ENCODE results near the gene ETV5. TPM values are rescaled to one million over a fixed set of nuclear protein-coding genes. Genes with fewer than 3 reads are reported as not detected.

Gene ETV5
- 10 to 100 TPM; 56.4 to 84.1 TPM for total RNA-seq
- 35.3 TPM for polyA plus RNA-seq (2013, experiment 1 of 2)
- 36.0 TPM for polyA plus RNA-seq (2013, experiment 2 of 2)
- long read RNA-seq, experiment 1, full-length matches to known transcripts: 5 of 22 reads
- long read RNA-seq, experiment 1, partial matches to known transcripts: 3 of 22 reads
- long read RNA-seq, experiment 1, other reads (novel, unspliced or antisense): 14 of 22 reads
- long read RNA-seq, experiment 2, full-length matches to known transcripts: 36 of 52 reads
- long read RNA-seq, experiment 2, partial matches to known transcripts: 7 of 52 reads
- long read RNA-seq, experiment 2, other reads (novel, unspliced or antisense): 9 of 52 reads
- long read RNA-seq, experiment 3, full-length matches to known transcripts: 85 of 134 reads
- long read RNA-seq, experiment 3, partial matches to known transcripts: 28 of 134 reads
- long read RNA-seq, experiment 3, other reads (novel, unspliced or antisense): 21 of 134 reads
- long read RNA-seq, experiment 4, full-length matches to known transcripts: 1 of 2 reads
- long read RNA-seq, experiment 4, partial matches to known transcripts: 0 of 2 reads
- long read RNA-seq, experiment 4, other reads (novel, unspliced or antisense): 1 of 2 reads

DNA sequence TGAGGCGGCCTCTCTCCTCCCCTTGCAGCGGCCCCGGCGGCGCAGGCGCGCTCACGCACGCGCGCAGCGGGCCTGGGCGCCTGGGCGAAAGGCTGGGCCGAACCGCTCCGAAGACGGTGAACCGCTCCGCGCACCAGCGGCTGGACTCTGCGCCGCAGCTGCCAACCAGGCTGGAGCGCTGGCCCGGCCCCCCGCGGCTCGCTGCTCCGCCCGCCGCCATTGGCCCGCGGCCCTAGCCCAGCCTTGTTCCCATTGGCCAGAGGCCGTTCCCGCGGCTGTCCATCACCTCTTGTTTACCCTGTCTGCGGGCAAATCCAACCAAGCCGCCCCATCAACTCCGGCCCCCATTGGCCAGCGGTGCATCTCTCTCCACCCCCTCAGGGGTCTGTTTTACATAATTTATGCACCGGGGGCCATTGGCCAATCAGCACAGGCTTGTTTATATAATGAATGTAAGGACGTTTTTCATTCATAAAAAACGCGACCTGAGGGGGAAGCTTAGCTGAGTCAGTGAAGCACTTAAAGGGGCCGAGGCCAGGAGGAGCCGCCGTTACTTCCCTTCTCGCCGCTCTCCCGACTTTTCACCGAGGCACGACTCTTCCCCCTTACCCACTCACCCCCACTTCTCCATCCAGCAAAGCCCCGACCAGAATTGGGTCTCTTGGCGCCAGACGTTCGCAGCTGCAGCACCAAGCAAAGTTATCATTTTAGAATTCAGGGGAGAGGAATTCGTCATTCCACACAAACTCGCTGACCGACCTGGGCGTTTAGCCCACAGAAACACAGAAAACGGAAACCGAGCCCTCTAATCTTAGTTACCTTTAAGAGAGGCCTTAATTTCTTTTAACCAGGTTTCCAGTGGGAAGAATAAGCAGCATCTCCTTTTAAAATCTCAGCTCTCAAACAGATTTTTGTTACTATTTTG is at the start of gene ETV5:
Gene ETV5 (minus strand): TSS at position 149 of the 925 bp plus-strand sequence. CDS start 3,221 bp downstream, outside the sequence.
- no peaks in the 10 kb centered on the region for H3K9me3 ChIP-seq (ENCODE audit: control insufficient read depth, low read length)
- H3K36me3 ChIP-seq (ENCODE audit: control insufficient read depth, insufficient read depth, low read length): peaks cover 3% of the 10 kb centered on the region
- H3K4me3 ChIP-seq (ENCODE audit: low read length): peak within 1 kb of the TSS; percentile 90
- H3K4me1 ChIP-seq (ENCODE audit: control insufficient read depth, insufficient read depth, low read length): peaks cover 7% of the 10 kb centered on the region
- peak within 1 kb of the TSS; percentile 91 for H3K27ac ChIP-seq (ENCODE audit: low read depth, low read length)
- WGBS, 2 experiments (ENCODE audit: insufficient coverage in 1 of 2, insufficient read length in 1 of 2): 0% methylated on average over 32 to 63 of the region's 63 CpGs
- H3K27ac Mint-ChIP-seq: peak within 1 kb of the TSS; percentile 96
- peak; percentile 100 for DNase-seq
- H3K4me1 Mint-ChIP-seq: peaks cover 26% of the 10 kb centered on the region
- H3K27me3 ChIP-seq (ENCODE audit: control insufficient read depth, insufficient read depth, low read length, poor library complexity, severe bottlenecking): peaks cover 40% of the 10 kb centered on the region
- TF ChIP-seq, protein P1, sequence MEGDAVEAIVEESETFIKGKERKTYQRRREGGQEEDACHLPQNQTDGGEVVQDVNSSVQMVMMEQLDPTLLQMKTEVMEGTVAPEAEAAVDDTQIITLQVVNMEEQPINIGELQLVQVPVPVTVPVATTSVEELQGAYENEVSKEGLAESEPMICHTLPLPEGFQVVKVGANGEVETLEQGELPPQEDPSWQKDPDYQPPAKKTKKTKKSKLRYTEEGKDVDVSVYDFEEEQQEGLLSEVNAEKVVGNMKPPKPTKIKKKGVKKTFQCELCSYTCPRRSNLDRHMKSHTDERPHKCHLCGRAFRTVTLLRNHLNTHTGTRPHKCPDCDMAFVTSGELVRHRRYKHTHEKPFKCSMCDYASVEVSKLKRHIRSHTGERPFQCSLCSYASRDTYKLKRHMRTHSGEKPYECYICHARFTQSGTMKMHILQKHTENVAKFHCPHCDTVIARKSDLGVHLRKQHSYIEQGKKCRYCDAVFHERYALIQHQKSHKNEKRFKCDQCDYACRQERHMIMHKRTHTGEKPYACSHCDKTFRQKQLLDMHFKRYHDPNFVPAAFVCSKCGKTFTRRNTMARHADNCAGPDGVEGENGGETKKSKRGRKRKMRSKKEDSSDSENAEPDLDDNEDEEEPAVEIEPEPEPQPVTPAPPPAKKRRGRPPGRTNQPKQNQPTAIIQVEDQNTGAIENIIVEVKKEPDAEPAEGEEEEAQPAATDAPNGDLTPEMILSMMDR (conservative IDR thresholded peaks at IDR 0.05): no peak
- H3K27me3 Mint-ChIP-seq (ENCODE audit: insufficient read depth): peaks cover 46% of the 10 kb centered on the region
- no peaks in the 10 kb centered on the region for H3K9me3 Mint-ChIP-seq
- H3K36me3 Mint-ChIP-seq (ENCODE audit: low read depth): peaks cover 13% of the 10 kb centered on the region
- H3K9ac ChIP-seq (ENCODE audit: extremely low read depth, low read length, poor library complexity, severe bottlenecking): peak within 1 kb of the TSS; percentile 82
- H3K4me3 Mint-ChIP-seq: peak within 1 kb of the TSS; percentile 95

DNA sequence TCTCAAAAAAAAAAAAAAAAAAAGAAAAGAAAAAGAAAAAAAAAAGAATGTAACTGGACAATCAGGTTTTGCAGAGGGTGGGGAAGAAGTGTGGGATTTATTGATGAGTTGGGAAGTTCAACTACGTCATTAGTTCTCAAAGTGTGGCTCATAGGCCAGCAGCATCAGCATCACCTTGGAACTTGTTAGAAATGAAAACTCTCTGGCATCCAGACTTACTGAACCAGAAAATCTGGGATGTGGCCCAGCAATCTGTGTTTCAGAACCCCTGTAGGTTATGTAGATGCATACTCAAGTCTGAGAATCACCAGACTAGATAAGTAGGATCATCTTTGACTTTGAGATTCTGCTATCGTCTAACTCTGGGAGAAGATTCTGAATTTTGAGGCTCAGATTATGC is 45.8 kb upstream of the ETV5 start:
- 94% methylated on average over 2 of the region's 2 CpGs for WGBS, 2 experiments (ENCODE audit: insufficient coverage in 1 of 2, insufficient read length in 1 of 2)
- no peaks in the 10 kb centered on the region for H3K4me1 Mint-ChIP-seq
- Histone ChIP-seq H3K4me3 (ENCODE audit: low read length) (no peak overlapping the region), H3K36me3 (ENCODE audit: control insufficient read depth, insufficient read depth, low read length) (no peaks in the 10 kb centered on the region), H3K27me3 (ENCODE audit: control insufficient read depth, insufficient read depth, low read length, poor library complexity, severe bottlenecking) (peaks cover 4% of the 10 kb centered on the region), H3K27ac (ENCODE audit: low read depth, low read length) (no peak overlapping the region), H3K9ac (ENCODE audit: extremely low read depth, low read length, poor library complexity, severe bottlenecking) (no peak overlapping the region), H3K4me1 (ENCODE audit: control insufficient read depth, insufficient read depth, low read length) (no peaks in the 10 kb centered on the region), H3K9me3 (ENCODE audit: control insufficient read depth, low read length) (no peaks in the 10 kb centered on the region)
- H3K9me3 Mint-ChIP-seq: no peaks in the 10 kb centered on the region
- no peak overlapping the region for H3K27ac Mint-ChIP-seq
- TF ChIP-seq, protein P1 (conservative IDR thresholded peaks at IDR 0.05): no peak
- no peak overlapping the region for H3K4me3 Mint-ChIP-seq
- H3K27me3 Mint-ChIP-seq (ENCODE audit: insufficient read depth): peaks cover 30% of the 10 kb centered on the region
- no peaks in the 10 kb centered on the region for H3K36me3 Mint-ChIP-seq (ENCODE audit: low read depth)
- no peak for DNase-seq

DNA sequence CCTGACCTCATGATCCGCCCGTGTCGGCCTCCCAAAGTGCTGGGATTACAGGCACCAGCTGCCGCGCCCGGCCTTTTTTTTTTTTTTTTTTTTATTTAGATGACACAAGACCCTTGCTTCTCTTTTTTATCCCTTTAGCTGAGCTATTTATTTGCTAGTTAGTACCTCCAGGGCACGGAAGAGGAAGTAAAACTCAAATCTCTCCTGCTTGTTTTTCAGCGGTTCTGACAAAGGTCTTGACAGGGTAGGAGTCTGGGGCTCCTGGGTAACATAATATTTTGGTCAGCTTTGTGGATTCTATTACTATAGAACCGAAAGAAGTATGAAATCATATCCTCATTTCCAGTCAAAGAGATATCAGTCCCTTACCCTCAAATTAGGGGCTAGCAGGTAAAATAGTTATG is 44.0 kb upstream of the ETV5 start:
- Histone ChIP-seq H3K36me3 (ENCODE audit: control insufficient read depth, insufficient read depth, low read length) (no peaks in the 10 kb centered on the region), H3K9ac (ENCODE audit: extremely low read depth, low read length, poor library complexity, severe bottlenecking) (no peak overlapping the region), H3K27ac (ENCODE audit: low read depth, low read length) (no peak overlapping the region), H3K4me1 (ENCODE audit: control insufficient read depth, insufficient read depth, low read length) (no peaks in the 10 kb centered on the region), H3K9me3 (ENCODE audit: control insufficient read depth, low read length) (no peaks in the 10 kb centered on the region), H3K27me3 (ENCODE audit: control insufficient read depth, insufficient read depth, low read length, poor library complexity, severe bottlenecking) (peaks cover 11% of the 10 kb centered on the region), H3K4me3 (ENCODE audit: low read length) (no peak overlapping the region)
- 92 to 97% methylated on average over 8 to 9 of the region's 9 CpGs for WGBS, 2 experiments (ENCODE audit: insufficient coverage in 1 of 2, insufficient read length in 1 of 2)
- DNase-seq: no peak
- no peak overlapping the region for H3K4me3 Mint-ChIP-seq
- peaks cover 44% of the 10 kb centered on the region for H3K27me3 Mint-ChIP-seq (ENCODE audit: insufficient read depth)
- H3K36me3 Mint-ChIP-seq (ENCODE audit: low read depth): no peaks in the 10 kb centered on the region
- TF ChIP-seq, protein P1 (conservative IDR thresholded peaks at IDR 0.05): no peak
- no peaks in the 10 kb centered on the region for H3K4me1 Mint-ChIP-seq
- H3K9me3 Mint-ChIP-seq: no peaks in the 10 kb centered on the region
- H3K27ac Mint-ChIP-seq: no peak overlapping the region

Data from endodermal cell (in vitro differentiated cells).